ENCODE measurements around the gene CNPY4.

The CNPY4 gene

DNA sequence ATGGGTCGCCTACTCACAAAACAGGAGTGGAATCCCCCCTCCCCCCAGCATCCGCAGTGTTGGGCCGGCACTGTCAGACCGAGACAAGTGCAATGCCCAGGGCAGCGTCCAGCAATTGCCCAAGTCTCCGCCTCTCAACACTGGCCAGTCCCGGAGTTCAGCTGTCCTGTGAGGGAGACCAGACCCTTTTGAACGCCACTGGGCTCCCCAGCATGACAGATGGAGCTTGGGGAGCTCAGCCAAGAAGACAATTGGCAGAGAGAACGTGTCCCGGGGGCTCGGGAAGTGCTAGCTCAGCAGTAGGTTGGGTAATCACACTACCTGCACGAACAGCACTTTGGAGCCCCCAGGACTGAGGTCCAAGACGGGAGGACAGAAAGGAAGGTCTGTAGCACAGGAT is 25.9 kb upstream of the CNPY4 start:
- Histone ChIP-seq H3K27ac (ENCODE audit: low read depth, low read length) (no peak overlapping the region), H2AFZ (ENCODE audit: low read length, unreplicated experiment) (no peak overlapping the region), H3K4me1 (ENCODE audit: control insufficient read depth, insufficient read depth, low read length, unreplicated experiment) (peaks cover 12% of the 10 kb centered on the region), H3K27me3 (ENCODE audit: insufficient read depth, low read length) (no peaks in the 10 kb centered on the region), H3K79me2 (ENCODE audit: control insufficient read depth, insufficient read depth, low read length, unreplicated experiment) (peaks cover 28% of the 10 kb centered on the region), H3K36me3 (ENCODE audit: insufficient read depth, low read length) (peaks cover 57% of the 10 kb centered on the region), H3K4me3 (ENCODE audit: low read depth, low read length) (no peak overlapping the region)

DNA sequence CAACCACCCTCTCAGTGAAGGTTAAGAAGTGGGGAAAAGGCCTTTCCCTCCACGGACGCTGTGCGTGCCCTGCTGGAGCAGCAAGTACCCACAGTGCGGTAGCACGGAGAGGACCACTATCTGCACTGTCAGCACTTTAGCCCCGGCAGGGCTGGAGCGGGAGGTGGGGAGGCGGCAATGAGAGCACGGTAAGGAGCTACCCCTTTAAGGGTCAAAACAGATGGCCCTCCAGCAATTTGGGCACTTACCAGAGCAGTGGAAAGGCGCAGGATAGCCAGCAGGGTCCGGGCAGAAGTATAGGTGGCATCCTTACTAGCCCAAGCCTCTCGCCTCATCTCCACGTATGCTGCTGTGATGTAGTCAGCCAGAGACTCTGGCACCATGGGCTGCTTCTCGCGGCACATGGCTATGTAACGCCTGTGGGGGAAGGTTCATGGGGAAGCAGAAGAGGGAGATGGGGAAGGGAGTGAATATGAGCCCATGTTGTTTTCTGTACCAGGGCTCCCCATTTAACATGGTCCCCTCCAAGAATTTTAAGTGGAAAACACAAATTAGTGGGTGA is 25.4 kb upstream of the CNPY4 start:
- Histone ChIP-seq H3K27ac (ENCODE audit: low read depth, low read length) (no peak overlapping the region), H3K36me3 (ENCODE audit: insufficient read depth, low read length) (peaks cover 62% of the 10 kb centered on the region), H2AFZ (ENCODE audit: low read length, unreplicated experiment) (no peak overlapping the region), H3K4me3 (ENCODE audit: low read depth, low read length) (no peak overlapping the region), H3K27me3 (ENCODE audit: insufficient read depth, low read length) (no peaks in the 10 kb centered on the region), H3K79me2 (ENCODE audit: control insufficient read depth, insufficient read depth, low read length, unreplicated experiment) (peaks cover 32% of the 10 kb centered on the region), H3K4me1 (ENCODE audit: control insufficient read depth, insufficient read depth, low read length, unreplicated experiment) (peaks cover 12% of the 10 kb centered on the region)

DNA sequence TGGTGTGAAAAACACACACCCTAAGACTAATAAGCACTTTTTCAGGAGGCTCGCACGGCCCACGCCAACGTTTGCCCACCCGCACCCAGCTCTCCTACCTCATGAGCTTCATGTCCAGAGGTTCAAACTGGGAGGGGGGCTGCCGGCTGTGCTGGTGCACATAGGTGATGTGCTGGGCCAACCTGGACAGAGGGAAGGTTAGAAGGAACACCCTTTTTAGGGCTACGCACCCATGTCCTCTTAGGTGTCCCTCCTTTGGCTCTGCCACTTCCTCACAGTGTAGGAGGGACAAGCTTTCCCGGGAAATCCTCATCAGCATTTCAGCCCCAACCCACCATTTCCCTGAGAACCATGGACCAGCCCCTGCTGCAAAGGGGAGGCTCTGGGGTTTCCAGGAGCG is 24.1 kb upstream of the CNPY4 start:
- H3K4me1 ChIP-seq (ENCODE audit: control insufficient read depth, insufficient read depth, low read length, unreplicated experiment) = peaks cover 13% of the 10 kb centered on the region
- peaks cover 72% of the 10 kb centered on the region for H3K36me3 ChIP-seq (ENCODE audit: insufficient read depth, low read length)

DNA sequence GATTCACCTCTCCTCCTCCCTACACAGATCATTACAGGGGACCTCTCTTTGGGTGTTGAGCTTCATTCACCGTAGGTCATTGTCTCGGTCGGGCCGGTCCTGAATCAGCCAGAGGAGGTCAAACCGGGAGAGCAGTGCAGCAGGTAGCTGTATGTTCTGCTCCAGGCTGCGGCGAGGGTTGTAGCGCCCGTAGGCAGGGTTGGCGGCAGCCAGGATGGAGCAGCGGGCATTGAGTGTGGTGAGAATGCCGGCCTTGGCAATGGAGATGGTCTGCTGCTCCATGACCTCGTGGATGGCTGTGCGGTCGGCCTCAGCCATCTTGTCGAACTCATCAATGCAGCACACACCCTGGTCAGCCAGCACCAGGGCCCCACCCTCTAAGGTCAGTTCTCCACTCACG is 23.7 kb upstream of the CNPY4 start:
- Histone ChIP-seq H2AFZ (ENCODE audit: low read length, unreplicated experiment) (no peak overlapping the region), H3K79me2 (ENCODE audit: control insufficient read depth, insufficient read depth, low read length, unreplicated experiment) (peaks cover 37% of the 10 kb centered on the region), H3K27ac (ENCODE audit: low read depth, low read length) (no peak overlapping the region), H3K4me3 (ENCODE audit: low read depth, low read length) (no peak overlapping the region), H3K27me3 (ENCODE audit: insufficient read depth, low read length) (no peaks in the 10 kb centered on the region), H3K36me3 (ENCODE audit: insufficient read depth, low read length) (peaks cover 68% of the 10 kb centered on the region), H3K4me1 (ENCODE audit: control insufficient read depth, insufficient read depth, low read length, unreplicated experiment) (peaks cover 11% of the 10 kb centered on the region)

More for the DNA sequence above, 24.1 kb upstream of the CNPY4 start:
- peaks cover 38% of the 10 kb centered on the region for H3K79me2 ChIP-seq (ENCODE audit: control insufficient read depth, insufficient read depth, low read length, unreplicated experiment)
- no peak overlapping the region for H2AFZ ChIP-seq (ENCODE audit: low read length, unreplicated experiment)
- H3K4me3 ChIP-seq (ENCODE audit: low read depth, low read length) = no peak overlapping the region
- H3K27ac ChIP-seq (ENCODE audit: low read depth, low read length) = no peak overlapping the region
- H3K27me3 ChIP-seq (ENCODE audit: insufficient read depth, low read length) = no peaks in the 10 kb centered on the region

DNA sequence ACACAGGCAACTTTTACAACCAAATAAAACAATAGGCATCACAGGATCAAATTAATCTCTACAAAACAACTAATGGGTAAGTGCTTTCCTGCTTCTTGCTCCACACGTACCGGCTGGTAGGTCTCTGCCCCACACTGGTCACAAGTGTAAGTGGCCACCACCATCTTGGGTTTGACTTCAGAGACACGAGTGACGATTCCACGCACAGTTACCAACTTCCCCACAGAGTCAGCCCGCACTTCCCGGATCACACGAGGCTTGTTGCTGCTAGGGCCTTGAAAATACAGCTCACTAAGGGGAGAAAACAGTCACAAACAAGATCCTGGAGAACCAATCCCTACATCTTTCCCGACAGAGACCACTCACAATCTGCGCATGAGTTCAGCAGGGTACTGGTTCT is 20.5 kb upstream of the CNPY4 start:
- peaks cover 7% of the 10 kb centered on the region for H3K4me1 ChIP-seq (ENCODE audit: control insufficient read depth, insufficient read depth, low read length, unreplicated experiment)
- H3K27ac ChIP-seq (ENCODE audit: low read depth, low read length) = no peak overlapping the region
- H3K27me3 ChIP-seq (ENCODE audit: insufficient read depth, low read length) = no peaks in the 10 kb centered on the region
- peaks cover 28% of the 10 kb centered on the region for H3K79me2 ChIP-seq (ENCODE audit: control insufficient read depth, insufficient read depth, low read length, unreplicated experiment)
- no peak overlapping the region for H2AFZ ChIP-seq (ENCODE audit: low read length, unreplicated experiment)
- peak overlapping the region; percentile 93; the same call in 1 of the 2 replicates for H3K4me3 ChIP-seq (ENCODE audit: low read depth, low read length)
- peaks cover 45% of the 10 kb centered on the region for H3K36me3 ChIP-seq (ENCODE audit: insufficient read depth, low read length)

DNA sequence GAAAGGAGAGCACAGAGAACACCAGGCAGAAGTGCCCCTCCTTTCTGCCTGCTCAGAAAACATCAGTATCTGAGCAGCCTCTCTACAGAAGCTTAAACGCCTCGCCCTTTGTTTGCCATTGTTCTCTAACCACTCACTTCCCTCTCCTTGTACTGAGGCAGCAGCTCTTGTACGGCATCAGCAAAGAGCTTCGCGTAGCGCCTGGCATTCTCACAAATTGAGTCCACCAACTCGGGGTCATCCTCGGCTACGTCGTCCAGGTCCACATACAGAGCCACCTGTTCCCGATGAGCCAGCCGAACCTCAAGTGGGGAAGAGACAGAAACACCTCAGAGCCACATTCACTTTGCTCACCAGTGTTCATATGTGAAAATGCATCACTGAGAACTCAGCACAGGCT is 20.0 kb upstream of the CNPY4 start:
- Histone ChIP-seq H3K27me3 (ENCODE audit: insufficient read depth, low read length) (no peaks in the 10 kb centered on the region), H3K4me1 (ENCODE audit: control insufficient read depth, insufficient read depth, low read length, unreplicated experiment) (peaks cover 7% of the 10 kb centered on the region), H3K79me2 (ENCODE audit: control insufficient read depth, insufficient read depth, low read length, unreplicated experiment) (peaks cover 28% of the 10 kb centered on the region), H2AFZ (ENCODE audit: low read length, unreplicated experiment) (no peak overlapping the region), H3K27ac (ENCODE audit: low read depth, low read length) (no peak overlapping the region), H3K36me3 (ENCODE audit: insufficient read depth, low read length) (peaks cover 40% of the 10 kb centered on the region), H3K4me3 (ENCODE audit: low read depth, low read length) (peak overlapping the region; percentile 93)

DNA sequence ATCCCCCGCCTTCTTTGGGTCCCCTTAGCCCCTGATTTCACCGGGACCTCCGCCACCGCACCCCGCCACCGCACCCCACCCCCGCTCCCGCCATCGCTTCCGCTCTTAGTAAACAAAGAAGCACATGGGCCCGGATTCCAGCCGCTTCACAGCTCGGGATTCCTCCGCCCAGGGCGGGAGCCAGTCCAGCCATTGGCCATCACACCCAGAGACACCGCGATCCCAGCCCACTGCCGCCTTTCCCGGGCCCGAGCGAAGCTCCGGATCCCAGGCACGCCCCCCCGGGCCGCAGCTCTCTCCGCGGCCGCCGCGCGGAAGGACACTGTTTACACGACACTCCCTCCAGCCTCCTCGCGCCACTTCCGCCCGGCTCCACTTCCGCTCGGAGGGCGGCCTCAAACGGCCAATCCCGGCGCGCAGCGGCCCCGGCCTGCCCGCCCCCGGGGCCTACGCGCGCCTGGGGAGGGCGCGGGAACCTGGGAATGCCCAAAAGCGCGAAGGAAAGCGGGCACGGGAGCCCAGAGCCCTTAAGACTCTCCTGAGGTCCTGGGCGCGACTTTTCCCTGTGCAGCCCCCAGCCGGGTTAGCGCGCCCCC is 18.9 kb upstream of the CNPY4 start:
- peaks cover 33% of the 10 kb centered on the region; the same call in 1 of the 2 replicates for H3K36me3 ChIP-seq (ENCODE audit: insufficient read depth, low read length)
- peaks cover 28% of the 10 kb centered on the region for H3K79me2 ChIP-seq (ENCODE audit: control insufficient read depth, insufficient read depth, low read length, unreplicated experiment)
- H3K4me3 ChIP-seq (ENCODE audit: low read depth, low read length) = peak overlapping the region; percentile 93

DNA sequence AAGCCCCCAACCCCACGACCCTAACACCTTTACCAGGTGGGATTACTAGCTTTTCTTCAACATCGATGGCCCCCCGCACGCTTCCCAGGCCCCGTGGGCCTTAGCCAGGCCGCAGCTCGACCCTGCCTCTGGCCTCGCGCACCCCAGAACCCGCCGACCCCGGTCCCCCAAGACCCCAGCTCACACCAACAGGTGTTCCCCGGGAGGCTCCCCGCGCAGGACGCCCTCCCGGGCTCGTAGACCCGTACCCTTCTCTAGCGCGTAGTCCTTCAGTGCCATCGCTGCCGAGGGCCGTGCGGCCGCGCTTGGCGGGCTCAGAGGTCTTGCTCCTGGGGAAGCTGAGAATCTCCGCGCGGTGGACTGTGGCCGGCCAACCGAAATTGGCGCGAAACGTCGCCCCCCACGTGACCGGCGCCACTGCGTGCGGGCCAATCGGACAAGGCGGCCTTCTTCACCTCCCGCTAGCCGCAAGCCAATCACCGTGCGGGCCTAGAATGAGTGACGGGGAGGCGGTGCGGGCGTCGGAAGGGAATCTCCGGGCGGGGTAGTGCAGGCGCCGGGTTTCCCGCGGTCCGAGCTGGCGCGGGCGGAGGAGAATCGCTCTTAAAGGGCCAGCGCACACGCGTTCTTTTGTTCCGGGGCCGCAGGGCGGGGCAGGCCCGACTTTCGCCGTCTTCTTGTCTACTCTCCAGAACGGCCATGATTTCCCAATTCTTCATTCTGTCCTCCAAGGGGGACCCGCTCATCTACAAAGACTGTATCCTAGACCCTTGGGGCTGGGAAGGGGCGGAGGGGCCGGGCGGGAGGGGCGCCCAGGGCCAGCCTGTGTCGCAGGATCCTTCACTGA is 18.2 kb upstream of the CNPY4 start, which contains the start of the genes AP4M1 and MCM7:
Gene AP4M1, plus strand, starts transcription at position 628 of the 847 bp plus-strand sequence. Its CDS starts 72 bp downstream, at position 700.
Gene MCM7, minus strand, starts transcription at position 382 of the 847 bp plus-strand sequence. Its CDS starts 103 bp downstream, at position 279.
- Histone ChIP-seq H3K79me2 (ENCODE audit: control insufficient read depth, insufficient read depth, low read length, unreplicated experiment) (peaks cover 28% of the 10 kb centered on the region), H3K36me3 (ENCODE audit: insufficient read depth, low read length) (peaks cover 31% of the 10 kb centered on the region; the same call in 1 of the 2 replicates), H2AFZ (ENCODE audit: low read length, unreplicated experiment) (peak within 1 kb of the TSS; percentile 40)

More for the DNA sequence above, 18.9 kb upstream of the CNPY4 start:
- peak overlapping the region; percentile 95 for H3K27ac ChIP-seq (ENCODE audit: low read depth, low read length)
- H3K27me3 ChIP-seq (ENCODE audit: insufficient read depth, low read length) = no peaks in the 10 kb centered on the region
- H2AFZ ChIP-seq (ENCODE audit: low read length, unreplicated experiment) = peak overlapping the region; percentile 14
- H3K4me1 ChIP-seq (ENCODE audit: control insufficient read depth, insufficient read depth, low read length, unreplicated experiment) = peaks cover 7% of the 10 kb centered on the region

DNA sequence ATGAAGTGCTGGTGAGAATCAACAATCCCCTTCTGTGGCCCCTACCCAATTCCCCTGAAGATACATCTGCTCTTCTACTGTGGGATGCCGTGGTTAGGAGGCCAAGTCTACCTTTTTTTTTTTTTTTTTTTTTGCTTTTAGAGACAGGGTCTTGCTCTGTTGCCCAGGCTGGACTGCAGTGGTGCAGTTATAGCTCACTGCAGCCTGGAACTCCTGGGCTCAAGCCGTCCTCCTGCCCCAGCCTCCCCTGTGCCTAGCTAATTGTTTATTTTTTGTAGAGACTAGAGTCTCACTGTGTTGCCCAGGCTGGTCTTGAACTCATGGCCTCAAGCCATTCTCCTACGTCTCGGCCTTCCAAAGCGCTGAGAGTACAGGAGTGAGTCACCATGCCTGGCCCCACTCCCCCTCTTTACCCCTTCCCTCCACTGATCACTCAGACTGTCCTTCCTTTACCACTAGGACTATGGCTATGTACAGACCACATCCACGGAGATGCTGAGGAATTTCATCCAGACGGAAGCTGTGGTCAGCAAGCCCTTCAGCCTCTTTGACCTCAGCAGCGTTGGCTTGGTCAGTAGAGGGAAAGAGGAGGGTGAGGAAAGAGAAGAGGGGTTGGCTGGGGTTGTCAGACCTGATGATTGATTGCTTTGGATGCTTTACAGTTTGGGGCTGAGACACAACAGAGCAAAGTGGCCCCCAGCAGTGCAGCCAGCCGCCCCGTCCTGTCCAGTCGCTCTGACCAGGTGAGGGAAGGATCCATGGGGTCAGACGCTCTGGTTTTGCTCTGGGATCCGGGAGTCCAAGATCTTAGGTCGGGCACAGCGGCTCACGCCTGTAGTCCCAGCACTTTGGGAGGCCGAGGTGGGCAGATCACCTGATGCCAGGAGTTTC is 16.2 kb upstream of the CNPY4 start:
- peak overlapping the region; percentile 93 for H3K4me3 ChIP-seq (ENCODE audit: low read depth, low read length)
- no peak overlapping the region for H3K27ac ChIP-seq (ENCODE audit: low read depth, low read length)
- no peak overlapping the region for H2AFZ ChIP-seq (ENCODE audit: low read length, unreplicated experiment)
- H3K36me3 ChIP-seq (ENCODE audit: insufficient read depth, low read length) = peaks cover 18% of the 10 kb centered on the region; the same call in 1 of the 2 replicates
- peaks cover 22% of the 10 kb centered on the region for H3K79me2 ChIP-seq (ENCODE audit: control insufficient read depth, insufficient read depth, low read length, unreplicated experiment)
- H3K4me1 ChIP-seq (ENCODE audit: control insufficient read depth, insufficient read depth, low read length, unreplicated experiment) = peaks cover 7% of the 10 kb centered on the region
- no peaks in the 10 kb centered on the region for H3K27me3 ChIP-seq (ENCODE audit: insufficient read depth, low read length)

More for the DNA sequence above, 18.2 kb upstream of the CNPY4 start, which contains the start of the genes AP4M1 and MCM7:
- Histone ChIP-seq H3K27me3 (ENCODE audit: insufficient read depth, low read length) (no peaks in the 10 kb centered on the region), H3K4me3 (ENCODE audit: low read depth, low read length) (peak within 1 kb of the TSS; percentile 93), H3K27ac (ENCODE audit: low read depth, low read length) (peak within 1 kb of the TSS; percentile 95), H3K4me1 (ENCODE audit: control insufficient read depth, insufficient read depth, low read length, unreplicated experiment) (peaks cover 7% of the 10 kb centered on the region)

DNA sequence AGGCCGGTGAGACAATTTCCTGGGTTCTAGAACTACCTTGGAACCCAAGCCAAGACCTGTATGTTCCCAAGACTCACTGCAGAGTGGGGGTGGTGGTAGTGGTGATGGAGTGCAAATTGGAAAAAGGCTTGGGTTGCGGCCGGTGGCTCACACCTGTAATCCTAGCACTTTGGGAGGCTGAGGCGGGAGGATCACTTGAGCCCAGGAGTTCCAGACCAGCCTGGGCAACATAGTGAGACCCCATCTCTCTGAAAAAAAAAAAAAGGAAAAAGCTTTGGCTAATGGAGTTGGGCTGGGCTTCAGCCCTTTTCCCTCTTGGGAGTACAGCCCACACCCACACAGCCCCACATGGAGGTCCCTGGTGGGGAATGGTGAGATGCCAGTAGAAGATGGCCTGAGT is 13.9 kb upstream of the CNPY4 start:
- Histone ChIP-seq H3K4me3 (ENCODE audit: low read depth, low read length) (no peak overlapping the region), H2AFZ (ENCODE audit: low read length, unreplicated experiment) (no peak overlapping the region), H3K36me3 (ENCODE audit: insufficient read depth, low read length) (no peaks in the 10 kb centered on the region), H3K27ac (ENCODE audit: low read depth, low read length) (no peak overlapping the region), H3K27me3 (ENCODE audit: insufficient read depth, low read length) (no peaks in the 10 kb centered on the region), H3K4me1 (ENCODE audit: control insufficient read depth, insufficient read depth, low read length, unreplicated experiment) (no peaks in the 10 kb centered on the region), H3K79me2 (ENCODE audit: control insufficient read depth, insufficient read depth, low read length, unreplicated experiment) (peaks cover 4% of the 10 kb centered on the region)

Measured in ACC112 (cell line).